ENCODE data around the gene ALG2.
"Not testable (repeated sequence)": the region's sequence is repeated elsewhere in the genome, so short reads cannot be mapped to it uniquely, and the experiment has no call there.

ALG2 gene

GRCh38 chr9:99237356-99237755 is 15.6 kb upstream of the ALG2 start:
- DNase-seq: no peak

DNA sequence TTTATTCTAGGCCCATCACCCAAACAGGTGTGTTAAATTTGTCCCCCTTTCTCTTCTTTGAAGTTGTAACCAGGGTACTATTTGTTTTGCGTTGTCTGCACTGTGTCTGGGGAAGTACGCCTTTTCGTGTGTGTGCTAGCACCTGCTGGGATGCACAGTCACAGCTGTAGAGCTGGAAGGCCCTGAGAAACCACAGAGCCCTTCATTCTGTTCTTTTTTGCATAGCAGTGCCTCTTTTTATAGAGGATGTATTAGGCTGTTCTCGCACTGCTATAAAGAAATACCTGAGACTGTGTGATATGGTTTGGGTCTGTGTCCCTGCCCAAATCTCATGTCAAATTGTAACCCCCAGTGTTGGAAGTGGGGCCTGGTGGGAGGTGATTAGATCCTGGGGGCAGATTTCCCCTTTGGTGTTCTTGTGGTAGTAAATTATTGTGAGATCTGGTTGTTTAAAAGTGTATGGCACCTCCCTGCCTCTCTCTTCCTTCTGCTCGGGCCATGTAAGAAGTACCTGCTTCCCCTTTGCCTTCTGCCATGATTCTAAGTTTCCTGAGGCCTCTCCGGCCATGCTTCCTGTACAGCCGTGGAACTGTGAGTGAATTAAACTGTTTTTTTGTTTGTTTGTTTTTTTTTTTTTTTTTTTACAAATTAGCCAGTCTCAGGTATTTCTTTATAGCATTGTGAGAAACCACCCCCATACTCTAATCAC is 14.3 kb upstream of the ALG2 start:
- DNase-seq: no peak

GRCh38 chr9:99235069-99235468 is 13.3 kb upstream of the ALG2 start:
- no peak for DNase-seq

GRCh38 chr9:99234618-99235017 is 12.9 kb upstream of the ALG2 start:
- no peak for DNase-seq

DNA sequence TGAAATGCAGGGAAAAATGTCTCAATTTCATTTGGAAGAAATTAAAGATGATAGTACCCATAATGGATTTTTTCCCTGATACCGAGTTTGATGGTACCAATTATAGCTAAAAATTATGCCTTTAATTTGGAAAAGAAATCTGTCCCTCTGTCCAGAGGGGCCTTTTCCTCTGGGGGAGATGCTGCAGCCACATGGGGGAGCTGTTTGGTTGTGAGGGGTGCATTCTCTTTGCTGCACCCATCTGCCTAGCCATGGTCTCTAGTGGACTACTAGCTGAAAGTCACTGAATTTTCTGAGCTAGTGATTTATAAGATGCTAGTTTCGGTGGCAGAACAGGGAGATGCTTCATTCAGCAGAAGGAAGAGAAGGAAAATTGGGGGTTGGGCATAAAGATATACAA is 10.0 kb upstream of the ALG2 start:
- DNase-seq: peak in 2 of 3 experiments; percentile 2 to 40

GRCh38 chr9:99230206-99230605 is 8.5 kb upstream of the ALG2 start:
- no peak for DNase-seq

GRCh38 chr9:99226054-99226453 is 4.3 kb upstream of the ALG2 start:
- no peak for DNase-seq

DNA sequence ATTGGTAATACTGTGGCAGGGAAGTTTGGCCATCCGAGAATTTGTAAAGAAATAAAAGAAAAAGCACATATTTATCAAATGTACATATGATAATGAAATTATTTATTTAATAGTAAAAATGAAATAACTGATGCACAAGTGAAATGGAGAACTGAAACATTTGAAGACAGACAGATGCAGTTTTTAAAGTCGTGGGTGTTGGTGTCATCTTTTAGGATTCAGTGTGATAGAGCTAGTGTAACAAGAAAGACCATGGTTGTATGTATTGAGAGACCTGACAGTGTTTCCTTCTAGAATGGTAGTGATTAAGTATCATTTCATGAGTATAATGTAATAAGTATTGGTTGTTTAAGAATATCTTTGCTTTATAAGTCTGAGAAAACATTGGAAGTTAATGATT is 2.7 kb upstream of the ALG2 start:
- no peak for DNase-seq

DNA sequence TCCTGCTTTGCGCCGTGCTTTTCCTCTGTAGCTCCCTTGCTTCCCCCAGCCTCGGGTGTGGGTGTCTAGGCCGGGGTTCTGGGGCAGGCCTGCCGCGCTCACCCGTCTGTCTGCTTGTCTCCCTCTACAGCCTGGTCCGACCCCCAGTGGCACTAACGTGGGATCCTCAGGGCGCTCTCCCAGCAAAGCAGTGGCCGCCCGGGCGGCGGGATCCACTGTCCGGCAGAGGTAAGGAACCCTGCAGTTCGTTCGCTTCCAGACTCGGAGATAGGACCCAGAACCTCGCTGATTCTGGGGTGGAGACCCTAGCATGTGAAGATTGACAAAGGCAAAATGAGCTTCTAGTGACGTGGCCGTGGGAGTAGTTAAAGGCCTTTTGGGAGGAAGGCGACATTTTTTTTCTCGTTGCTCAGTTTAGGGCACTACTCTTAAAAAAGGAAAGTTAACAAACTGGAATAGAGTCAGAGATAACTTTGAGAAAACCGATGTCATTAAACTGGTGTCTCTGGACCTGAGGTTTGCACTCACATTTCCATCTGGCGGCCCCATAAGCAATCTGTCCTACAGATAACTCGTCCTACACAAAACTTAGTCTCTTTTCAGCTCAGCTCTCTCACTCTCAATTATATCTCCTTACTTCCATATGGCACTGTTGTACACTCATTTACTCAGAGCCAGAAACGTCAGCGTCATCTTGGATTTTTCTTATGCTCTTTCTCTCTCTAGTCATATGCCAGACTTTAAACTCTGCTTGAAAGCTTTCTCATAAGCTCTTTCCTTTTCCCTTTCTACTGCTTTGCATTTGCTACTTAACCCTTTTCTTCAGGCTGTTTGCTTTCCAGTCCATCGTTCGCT is 901 bp upstream of the ALG2 start:
- no peak for DNase-seq

DNA sequence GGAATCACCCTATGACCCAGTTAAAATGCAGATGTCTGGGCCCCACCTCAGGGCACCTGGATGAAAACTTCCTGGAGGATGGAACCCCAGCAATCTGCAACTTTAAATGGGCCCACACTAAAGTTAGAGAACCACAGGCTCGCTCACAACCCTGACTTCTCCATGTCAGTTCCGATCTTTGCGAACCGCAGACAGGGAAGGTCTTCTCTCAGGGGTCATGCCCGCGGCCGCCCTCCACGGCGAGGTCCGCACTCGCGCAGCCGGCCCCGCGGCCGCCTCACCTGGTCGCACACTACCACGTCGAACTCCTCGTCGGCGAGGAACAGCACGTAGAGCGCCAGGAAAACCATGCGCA is 499 bp downstream of the ALG2 start:
- DNase-seq: no peak

GRCh38 chr9:99220011-99220410 is 1.7 kb downstream of the ALG2 start:
- DNase-seq: no peak

GRCh38 chr9:99216073-99216472 is 5.7 kb downstream of the ALG2 start:
- DNase-seq: no peak

DNA sequence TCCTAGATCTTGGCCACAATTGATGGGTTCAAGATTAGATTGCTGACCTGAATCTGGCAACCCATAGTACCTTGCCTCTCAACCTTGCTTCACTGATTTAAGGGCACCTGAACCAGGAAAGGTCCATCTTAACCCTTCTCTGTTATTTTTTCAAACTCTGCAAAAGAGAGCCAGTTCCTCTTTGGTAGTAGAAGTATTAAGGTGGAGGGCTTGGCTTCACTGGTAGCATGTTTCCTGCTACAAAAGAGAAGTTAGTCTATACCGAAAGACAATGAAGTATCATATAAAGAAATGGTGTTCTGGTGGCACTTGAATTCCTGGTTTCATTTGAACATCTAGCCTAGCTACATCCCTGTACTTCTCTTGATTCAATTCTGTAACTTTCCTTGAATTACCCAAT is 8.5 kb downstream of the ALG2 start:
- no peak for DNase-seq

DNA sequence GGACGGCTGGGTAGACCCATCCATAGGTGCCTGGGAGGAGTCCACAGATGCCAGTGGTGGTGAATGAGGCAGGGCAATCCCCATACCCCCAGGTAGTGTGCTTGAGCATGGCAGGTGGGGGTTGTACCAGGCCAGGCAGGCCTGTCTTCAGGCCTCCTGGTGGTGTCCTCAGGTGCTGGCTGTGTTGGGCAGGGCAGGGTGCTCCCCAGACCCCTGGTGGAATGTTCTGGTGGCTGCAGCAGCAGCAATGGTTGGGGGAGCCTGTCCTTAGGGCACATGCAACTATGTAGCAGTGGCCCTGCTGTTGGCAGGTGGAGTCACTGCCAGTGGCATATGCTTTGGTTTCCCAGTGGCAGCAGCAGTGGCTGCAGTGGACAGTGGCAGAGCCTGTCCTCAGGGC is 10.0 kb downstream of the ALG2 start:
- DNase-seq: no peak

GRCh38 chr9:99210572-99210971 is 11.2 kb downstream of the ALG2 start:
- DNase-seq: no peak

DNA sequence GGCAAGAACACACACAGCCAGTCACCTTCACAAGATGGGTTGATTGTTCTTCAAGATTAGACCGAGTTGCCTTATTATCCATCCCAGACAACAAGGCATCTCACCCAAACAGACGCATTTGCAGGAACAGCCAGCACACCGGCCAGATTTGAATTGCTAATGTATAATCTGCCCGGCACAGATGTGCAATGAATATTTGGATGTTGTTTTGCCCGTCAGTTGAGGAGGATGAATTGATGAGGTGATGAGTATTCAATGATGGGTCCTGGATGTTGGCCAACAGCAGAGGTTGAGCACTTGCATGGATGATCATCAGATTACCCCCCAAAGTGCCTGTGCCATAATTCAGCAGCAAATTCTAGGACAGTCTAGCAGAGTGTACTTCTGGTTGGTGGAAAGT is 20.1 kb downstream of the ALG2 start:
- no peak for DNase-seq

DNA sequence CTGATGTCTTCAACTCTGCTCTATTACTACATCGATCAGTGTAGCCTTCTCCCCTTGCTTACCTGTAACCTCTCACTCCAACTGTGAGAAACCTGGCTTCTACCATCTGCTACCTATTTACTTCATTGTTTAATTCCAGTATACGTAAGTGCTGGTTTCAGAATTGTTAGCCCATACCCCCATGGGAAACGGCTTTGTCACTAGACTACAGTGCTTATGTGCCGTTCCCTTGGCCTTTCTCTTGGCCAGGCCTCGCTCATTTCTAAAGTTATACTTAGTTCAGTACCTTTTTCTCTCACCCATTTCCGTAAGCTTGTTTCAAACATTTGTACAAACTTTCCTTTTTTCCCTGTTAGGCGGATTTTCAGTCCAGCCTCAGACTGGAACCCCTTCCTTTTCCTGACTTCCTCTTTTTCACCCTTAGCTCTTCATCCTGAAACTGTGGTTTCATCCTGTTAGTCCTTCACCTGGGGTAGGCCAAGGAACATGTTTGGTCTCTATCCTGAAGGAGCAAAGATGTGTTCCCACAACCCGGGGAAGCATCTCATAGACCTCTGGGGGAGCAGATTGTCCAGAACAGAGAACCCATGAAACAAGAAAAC is 21.7 kb downstream of the ALG2 start:
- peak in 1 of 3 experiments; percentile 49 for DNase-seq

GRCh38 chr9:99197987-99198386 is 23.8 kb downstream of the ALG2 start:
- DNase-seq: no peak

- DNase-seq: peak in 1 of 3 experiments; percentile 22
Measured at GRCh38 chr9:99197124-99197630, 24.6 kb downstream of the ALG2 start.

DNA sequence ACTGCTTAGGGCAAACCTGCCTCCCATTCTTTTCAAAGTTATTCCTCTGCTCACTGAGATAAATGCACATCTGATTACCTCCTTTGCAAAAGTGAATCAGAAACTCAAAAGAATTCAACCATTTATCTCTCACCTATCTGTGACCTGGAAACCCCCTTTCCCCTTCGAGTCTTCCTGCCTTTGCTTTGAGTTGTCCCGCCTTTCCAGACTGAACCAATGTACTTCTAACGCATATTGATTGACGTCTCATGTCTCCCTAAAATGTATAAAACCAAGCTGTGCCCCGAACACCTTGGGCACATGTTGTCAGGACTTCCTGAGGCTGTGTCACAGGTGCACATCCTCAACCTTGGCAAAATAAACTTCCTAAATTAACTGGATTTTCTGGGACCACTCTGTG is 25.3 kb downstream of the ALG2 start:
- DNase-seq: not testable (repeated sequence)

DNA sequence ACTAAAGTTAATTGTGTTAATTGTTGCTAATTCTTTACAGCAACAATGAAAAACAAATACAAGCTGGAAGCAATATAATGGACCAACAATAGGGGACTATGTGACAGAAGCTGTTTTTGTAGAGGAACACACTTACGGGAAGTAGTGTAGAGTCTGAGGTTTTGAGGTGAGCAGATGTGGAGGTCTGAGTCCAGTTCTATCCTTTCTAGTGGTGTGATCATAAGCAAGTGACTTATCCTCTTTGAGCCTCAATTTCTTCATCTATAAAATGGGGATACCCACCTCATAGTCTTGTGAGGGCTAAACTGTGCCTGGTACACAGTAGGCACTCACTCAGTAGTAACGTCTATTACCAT is 28.3 kb downstream of the ALG2 start:
- no peak for DNase-seq

DNA sequence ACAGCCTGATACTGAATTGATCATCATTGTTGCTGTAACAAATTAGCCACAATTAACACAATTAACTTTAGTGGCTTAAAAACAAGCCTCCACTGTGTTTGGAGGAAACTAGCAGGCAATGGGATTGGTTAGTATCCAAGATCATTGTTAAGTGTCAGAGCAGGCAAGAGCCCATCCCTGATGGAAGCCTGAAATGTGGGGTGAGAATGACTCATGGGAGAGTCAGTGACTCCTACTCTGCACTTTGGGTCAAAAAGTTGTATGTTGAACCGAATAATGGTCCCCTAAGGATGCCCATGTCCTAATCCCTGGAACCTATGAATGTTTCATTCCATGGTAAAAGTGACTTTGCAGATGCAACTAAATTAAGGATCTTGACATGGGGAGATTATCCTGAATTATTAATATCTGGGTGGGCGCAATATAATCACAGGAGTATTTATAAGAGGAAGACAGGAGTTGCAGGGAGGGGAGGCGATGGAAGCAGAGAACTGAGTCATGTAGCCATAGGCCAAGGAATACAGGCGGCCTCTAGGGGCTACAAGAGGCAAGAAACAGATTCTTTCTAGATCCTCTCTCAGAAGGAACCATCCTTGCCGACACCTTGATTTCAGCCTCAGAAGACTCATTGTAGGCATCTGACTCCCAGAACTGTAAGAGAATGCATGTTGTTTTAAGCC is 28.8 kb downstream of the ALG2 start:
- no peak for DNase-seq

DNA sequence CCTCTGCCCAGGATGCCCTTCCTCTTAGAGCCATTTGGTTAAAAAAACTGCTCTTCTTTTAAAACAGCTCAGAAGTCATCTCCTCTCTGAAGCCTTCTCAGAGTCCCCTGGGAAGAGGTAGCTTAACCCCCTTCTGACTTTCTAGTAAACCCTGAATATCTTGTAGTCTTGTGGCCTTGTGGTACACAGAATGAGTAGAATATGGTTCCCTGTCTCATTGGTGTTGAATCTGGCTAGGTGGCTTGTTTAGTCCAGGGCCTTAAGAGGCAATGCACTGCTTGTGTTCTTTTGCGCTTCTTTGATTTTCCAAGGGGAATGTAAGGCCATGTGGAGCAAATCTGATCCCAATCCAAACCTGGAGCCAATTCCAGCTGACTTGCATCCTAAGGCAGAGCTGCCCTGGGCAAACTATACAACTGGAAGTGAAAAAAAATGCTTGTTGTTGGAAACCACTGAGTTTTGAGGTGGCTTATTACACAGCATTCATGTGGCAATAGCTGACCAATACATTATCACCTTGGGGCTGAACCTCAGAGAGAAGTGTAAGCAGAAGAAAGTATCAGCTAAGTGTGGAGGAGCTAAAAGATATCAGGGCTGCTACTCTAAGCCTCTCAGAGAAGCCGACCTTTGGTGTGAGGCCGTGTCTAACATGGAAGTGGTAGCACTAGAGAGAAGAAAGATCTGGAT is 31.0 kb downstream of the ALG2 start:
- no peak for DNase-seq

Data from NCI-H1417 (cell line).